Thoracic aorta (tissue), 2 donors: ENCODE measurements around the gene GATC. TPM values are rescaled to one million over a fixed set of nuclear protein-coding genes. Genes with fewer than 3 reads are reported as not detected.
"Not testable (repeated sequence)": the region's sequence is repeated elsewhere in the genome, so short reads cannot be mapped to it uniquely, and the experiment has no call there.

ENCODE experiments used
- ATAC-seq: fragments of 150-250 bp; one replicate; pipeline ENCODE4 v1.8.0; 2017; ENCODE audit warnings: low read depth; ENCODE audit not compliant: insufficient number of reproducible peaks, low FRiP score
- DNase-seq: peaks from one replicate; pipeline ENCODE4 v3.0.0-alpha.2; 2020; ENCODE audit warnings: low spot score
- H3K27ac ChIP-seq, 2 donors: fragments of 200-600 bp; sonication (generic); 1 replicate in 1 of 2; 2 replicates in 1 of 2; pipeline ENCODE4 v1.5.1; 2016; ENCODE audit warnings: mild to moderate bottlenecking in 2 of 2, moderate library complexity in 2 of 2
- H3K27me3 ChIP-seq: fragments of 200-600 bp; sonication (generic); replicated peaks from 2 replicates; pipeline ENCODE4 v1.6.0; 2016; ENCODE audit warnings: mild to moderate bottlenecking; ENCODE audit not compliant: insufficient read depth
- H3K36me3 ChIP-seq: fragments of 200-600 bp; sonication (generic); one replicate; pipeline ENCODE4 v1.5.1; 2016
- H3K4me1 ChIP-seq, 2 donors: fragments of 200-600 bp; sonication (generic); 1 replicate in 1 of 2; 2 replicates in 1 of 2; pipeline versions ENCODE4 v1.5.1 to v1.6.0; 2016; ENCODE audit warnings: low read depth in 2 of 2, mild to moderate bottlenecking in 1 of 2; ENCODE audit not compliant: control insufficient read depth in 1 of 2
- H3K4me3 ChIP-seq: fragments of 200-600 bp; sonication (generic); 2 replicates; pipeline ENCODE4 v1.5.1; 2016; ENCODE audit warnings: mild to moderate bottlenecking
- H3K9me3 ChIP-seq: fragments of 200-600 bp; sonication (generic); 2 replicates; pipeline ENCODE4 v1.5.1; 2016
- total RNA-seq, 2 donors: library from RNA; depleted of rRNA; stranded (reverse); fragments of >200 nt; gene quantifications; one replicate each; pipeline versions ENCODE4 v1.1.0 to v1.2.3, GENCODE V29; 2016
- TF ChIP-seq, protein P1 (sequence below): fragments of 200-600 bp; sonication (generic); IDR thresholded peaks from one replicate; pipeline ENCODE4 v1.5.1; 2019; ENCODE audit warnings: antibody characterized with exemption

Gene GATC
- total RNA-seq, 2 donors from 2014 or later, result 16.9 to 17.7 TPM

DNA sequence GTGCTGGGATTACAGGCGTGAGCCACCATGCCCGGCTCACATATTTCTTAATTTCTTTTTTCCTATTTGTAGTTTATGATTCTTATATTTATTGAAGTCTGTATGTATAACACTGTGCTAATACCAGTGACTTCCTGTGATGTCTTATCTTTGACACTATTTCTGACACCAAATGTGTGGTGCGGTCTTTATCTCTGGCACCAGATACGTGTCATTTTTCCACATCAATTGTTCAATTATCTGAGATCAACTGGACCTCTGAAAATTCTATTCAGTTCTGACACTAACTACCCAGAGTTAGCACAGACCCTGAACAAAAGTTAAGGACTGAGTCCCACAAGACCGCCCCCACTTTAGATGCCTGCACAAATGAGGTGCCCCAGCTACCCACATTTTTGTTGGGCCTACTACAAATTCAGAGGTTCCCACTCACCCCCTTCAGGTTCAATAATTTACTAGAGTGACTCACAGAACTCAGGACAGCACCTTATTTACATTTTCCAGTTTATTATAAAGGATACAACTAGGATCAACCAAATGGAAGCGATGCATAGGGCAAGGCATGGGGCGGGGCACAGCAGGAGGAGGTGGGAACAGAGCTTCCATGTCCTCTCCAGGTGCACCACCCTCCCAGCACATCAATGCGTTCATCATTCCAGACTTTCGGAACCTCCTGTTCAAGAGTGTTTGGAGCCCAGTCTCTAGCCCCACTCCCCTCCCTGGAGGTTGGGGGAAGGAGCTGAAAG lies 35.0 kb downstream of the GATC start:
- no peaks in the 10 kb centered on the region for H3K9me3 ChIP-seq
- no peaks in the 10 kb centered on the region for H3K36me3 ChIP-seq
- H3K4me3 ChIP-seq, result no peak overlapping the region
- H3K27ac ChIP-seq, result no peak overlapping the region
- H3K27me3 ChIP-seq, result no peaks in the 10 kb centered on the region
- no peaks in the 10 kb centered on the region for H3K4me1 ChIP-seq
- TF ChIP-seq, protein P1, sequence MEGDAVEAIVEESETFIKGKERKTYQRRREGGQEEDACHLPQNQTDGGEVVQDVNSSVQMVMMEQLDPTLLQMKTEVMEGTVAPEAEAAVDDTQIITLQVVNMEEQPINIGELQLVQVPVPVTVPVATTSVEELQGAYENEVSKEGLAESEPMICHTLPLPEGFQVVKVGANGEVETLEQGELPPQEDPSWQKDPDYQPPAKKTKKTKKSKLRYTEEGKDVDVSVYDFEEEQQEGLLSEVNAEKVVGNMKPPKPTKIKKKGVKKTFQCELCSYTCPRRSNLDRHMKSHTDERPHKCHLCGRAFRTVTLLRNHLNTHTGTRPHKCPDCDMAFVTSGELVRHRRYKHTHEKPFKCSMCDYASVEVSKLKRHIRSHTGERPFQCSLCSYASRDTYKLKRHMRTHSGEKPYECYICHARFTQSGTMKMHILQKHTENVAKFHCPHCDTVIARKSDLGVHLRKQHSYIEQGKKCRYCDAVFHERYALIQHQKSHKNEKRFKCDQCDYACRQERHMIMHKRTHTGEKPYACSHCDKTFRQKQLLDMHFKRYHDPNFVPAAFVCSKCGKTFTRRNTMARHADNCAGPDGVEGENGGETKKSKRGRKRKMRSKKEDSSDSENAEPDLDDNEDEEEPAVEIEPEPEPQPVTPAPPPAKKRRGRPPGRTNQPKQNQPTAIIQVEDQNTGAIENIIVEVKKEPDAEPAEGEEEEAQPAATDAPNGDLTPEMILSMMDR, result no peak
- ATAC-seq (no peak), DNase-seq (no peak)

- Histone ChIP-seq H3K9me3 (no peaks in the 10 kb centered on the region), H3K4me3 (no peak overlapping the region), H3K4me1 (no peaks in the 10 kb centered on the region), H3K36me3 (peaks cover 1% of the 10 kb centered on the region), H3K27ac (no peak overlapping the region), H3K27me3 (no peaks in the 10 kb centered on the region)
- TF ChIP-seq, protein P1, result no peak
- ATAC-seq (no peak), DNase-seq (no peak)
These were observed 37.4 kb downstream of the GATC start for GRCh38 chr12:120483621-120484020.

GRCh38 chr12:120485961-120486881 lies 40.0 kb downstream of the GATC start:
- Histone ChIP-seq H3K27ac (no peak overlapping the region), H3K4me3 (no peak overlapping the region), H3K4me1 (peaks cover 0 to 8% of the 10 kb centered on the region in 2 donors), H3K9me3 (no peaks in the 10 kb centered on the region), H3K27me3 (no peaks in the 10 kb centered on the region), H3K36me3 (peaks cover 3% of the 10 kb centered on the region)
- TF ChIP-seq, protein P1, result no peak
- no peak for DNase-seq
- no peak for ATAC-seq

GRCh38 chr12:120487552-120487951 lies 41.3 kb downstream of the GATC start:
- not testable (repeated sequence) for H3K9me3 ChIP-seq, H3K36me3 ChIP-seq, ATAC-seq, H3K27ac ChIP-seq, H3K27me3 ChIP-seq, DNase-seq, H3K4me3 ChIP-seq
- H3K4me1 ChIP-seq, result peaks cover 0 to 12% of the 10 kb centered on the region in 2 donors

DNA sequence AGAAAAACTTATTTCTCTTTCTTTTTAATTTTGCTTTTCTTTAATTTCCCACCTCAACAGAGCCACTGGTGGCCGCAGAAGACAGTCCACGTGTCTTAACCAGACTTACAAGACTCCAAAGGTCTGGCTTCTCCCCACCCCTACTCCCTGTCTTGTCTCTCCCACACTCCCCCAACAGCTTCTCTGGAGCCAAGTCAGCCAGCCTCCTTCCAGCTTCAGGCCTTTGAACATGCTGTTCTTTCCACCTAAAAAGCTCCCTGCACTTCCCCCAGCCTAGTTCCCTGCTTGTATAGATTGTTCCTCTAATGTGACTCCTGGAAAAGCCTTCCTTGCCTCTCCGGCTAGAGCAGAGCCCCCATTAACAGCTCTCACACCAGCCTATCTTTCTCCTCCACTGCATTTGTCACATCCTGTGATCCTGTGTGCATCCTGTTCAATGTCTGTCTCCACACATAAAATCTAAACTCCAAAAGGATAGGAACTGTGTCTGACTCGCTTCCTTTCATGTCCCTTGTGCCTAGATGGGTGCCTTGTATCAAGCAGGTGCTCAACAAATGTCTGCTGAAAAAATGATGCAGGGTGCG lies 41.9 kb downstream of the GATC start:
- H3K9me3 ChIP-seq, result no peaks in the 10 kb centered on the region
- no peak overlapping the region for H3K27ac ChIP-seq
- DNase-seq (no peak), ATAC-seq (no peak)
- peaks cover 0 to 12% of the 10 kb centered on the region in 2 donors for H3K4me1 ChIP-seq
- H3K36me3 ChIP-seq, result peaks cover 3% of the 10 kb centered on the region
- H3K27me3 ChIP-seq, result no peaks in the 10 kb centered on the region
- TF ChIP-seq, protein P1, result no peak
- H3K4me3 ChIP-seq, result no peak overlapping the region
